K562 (cell line): ENCODE results near the gene VPS45. TPM values are rescaled to one million over a fixed set of nuclear protein-coding genes. Genes with fewer than 3 reads are reported as not detected.
A peak's percentile ranks its signal among the peaks of the same experiment; 100 is the strongest.

Source experiments
- CAMTA2 ChIP-seq: fragments of 250-450 bp; sonication (Bioruptor Pico); conservative IDR thresholded peaks from 2 replicates; pipeline ENCODE4 v1.5.1; 2022
- CEBPB ChIP-seq: fragments of 450-650 bp; IDR thresholded peaks from 2 replicates; pipeline ENCODE4 v1.6.1; 2016; ENCODE audit warnings: missing genetic modification characterization, missing compliant biosample characterization
- CREM ChIP-seq: IDR thresholded peaks from 2 replicates; pipeline ENCODE4 v1.6.1; 2014; ENCODE audit warnings: antibody characterized with exemption, low read depth
- E2F3 ChIP-seq: fragments of 250-450 bp; sonication (Bioruptor Pico); IDR thresholded peaks from 2 replicates; pipeline ENCODE4 v1.4.0; 2020; ENCODE audit warnings: mild to moderate bottlenecking
- JUND ChIP-seq, 2 experiments: IDR thresholded peaks; 2 replicates in 1 of 2; 3 replicates in 1 of 2; pipeline ENCODE4 v1.6.1; 2011; ENCODE audit warnings: borderline replicate concordance in 2 of 2, low read depth in 2 of 2, low read length in 2 of 2, improper control_type of control experiment in 1 of 2, missing biosample characterization in 1 of 2, missing genetic modification characterization in 1 of 2, missing genetic modification reagents in 1 of 2
- KDM5B ChIP-seq: fragments of 200-600 bp; sonication (generic); IDR thresholded peaks from 2 replicates; pipeline ENCODE4 v1.6.1; 2012; ENCODE audit warnings: low read depth, mild to moderate bottlenecking, moderate library complexity, low read length, control low read depth, inconsistent platforms; ENCODE audit not compliant: insufficient replicate concordance
- KLF6 ChIP-seq: fragments of 250-450 bp; sonication (Bioruptor Pico); IDR thresholded peaks from 2 replicates; pipeline ENCODE4 v1.4.0; 2020; ENCODE audit warnings: mild to moderate bottlenecking, moderate library complexity, borderline replicate concordance
- MAFK ChIP-seq: IDR thresholded peaks from 2 replicates; pipeline ENCODE4 v1.6.1; 2011; ENCODE audit warnings: low read length, improper control_type of control experiment
- NCOA6 ChIP-seq: fragments of 450-650 bp; IDR thresholded peaks from 2 replicates; pipeline ENCODE4 v1.6.1; 2017; ENCODE audit warnings: mild to moderate bottlenecking
- NR2F6 ChIP-seq: fragments of 450-650 bp; formaldehyde crosslinking; IDR thresholded peaks from 2 replicates; pipeline ENCODE4 v1.4.0; 2020; ENCODE audit warnings: mild to moderate bottlenecking
- NUFIP1 ChIP-seq: fragments of 450-650 bp; IDR thresholded peaks from 2 replicates; pipeline ENCODE4 v1.6.1; 2018; ENCODE audit not compliant: partially characterized antibody
- SOX6 ChIP-seq: fragments of 450-650 bp; IDR thresholded peaks from 2 replicates; pipeline ENCODE4 v1.6.1; 2014; ENCODE audit warnings: mild to moderate bottlenecking
- XRCC3 ChIP-seq: fragments of 450-650 bp; IDR thresholded peaks from 2 replicates; pipeline ENCODE4 v1.6.1; 2017; ENCODE audit warnings: mild to moderate bottlenecking, moderate library complexity
- ZNF143 ChIP-seq: sonication (generic); formaldehyde crosslinking; IDR thresholded peaks from 2 replicates; pipeline ENCODE4 v1.9.0; 2022; ENCODE audit warnings: mild to moderate bottlenecking, missing genetic modification reagents
- ZNF695 ChIP-seq: fragments of 450-650 bp; formaldehyde crosslinking; IDR thresholded peaks from 2 replicates; pipeline ENCODE4 v1.4.0; 2020; ENCODE audit warnings: mild to moderate bottlenecking, moderate library complexity
- ZNF76 ChIP-seq: fragments of 250-450 bp; sonication (Bioruptor Pico); IDR thresholded peaks from 2 replicates; pipeline ENCODE4 v1.4.0; 2020; ENCODE audit warnings: mild to moderate bottlenecking, moderate library complexity, borderline replicate concordance
- polyA plus RNA-seq, 8 experiments: library from polyadenylated mRNA; depleted of rRNA in 4 of 8; stranded (reverse) in 5 of 8; unstranded in 3 of 8; fragments of >200 nt; fragmentation: Nextera tagmentation in 2 of 8; fragmentation: Illumina TruSeq in 1 of 8; extraction: Ambion mirVana in 2 of 8; extraction: Trizol in 1 of 8; gene quantifications; 2 replicates each; pipeline versions ENCODE4 v1.2.1 to v1.2.3, GENCODE V29; 2011 to 2014; ENCODE audit warnings: inconsistent platforms in 1 of 8, missing spikeins in 1 of 8
- total RNA-seq, 7 experiments: library from RNA; depleted of rRNA in 6 of 7; stranded (reverse); fragments of >200 nt in 6 of 7; fragmentation: Illumina TruSeq in 2 of 7; extraction: Trizol in 2 of 7; gene quantifications; 2 replicates each; pipeline versions ENCODE4 v1.2.1 to v1.2.3, GENCODE V29; 2011 to 2021; ENCODE audit warnings: low replicate concordance in 1 of 7
- TF ChIP-seq, protein P1 (sequence below): sonication (generic); formaldehyde crosslinking; IDR thresholded peaks from 2 replicates; pipeline ENCODE4 v1.5.0; 2020; ENCODE audit warnings: missing genetic modification reagents
- TF ChIP-seq, protein P2 (sequence below): fragments of 200-400 bp; formaldehyde crosslinking; IDR thresholded peaks from 2 replicates; pipeline ENCODE4 v1.6.1; 2017; ENCODE audit warnings: mild to moderate bottlenecking, low read depth, low read length, moderate library complexity
- TF ChIP-seq, protein P3 (sequence below): sonication (generic); formaldehyde crosslinking; IDR thresholded peaks from 2 replicates; pipeline ENCODE4 v1.8.0; 2023; ENCODE audit warnings: mild to moderate bottlenecking, missing genetic modification reagents
- TF ChIP-seq, protein P4 (sequence below), 2 experiments: fragments of 250-450 bp in 1 of 2; fragments of 450-650 bp in 1 of 2; sonication (Bioruptor Pico) in 1 of 2; IDR thresholded peaks; 2 replicates each; pipeline versions ENCODE4 v1.6.1 to v1.8.0; 2016 to 2021; ENCODE audit warnings: mild to moderate bottlenecking in 2 of 2, moderate library complexity in 2 of 2, missing compliant biosample characterization in 1 of 2, missing genetic modification characterization in 1 of 2
- TF ChIP-seq, protein P5 (sequence below), 3 experiments: fragments of 200-800 bp in 1 of 3; sonication (Bioruptor generic) in 1 of 3; sonication (generic) in 1 of 3; formaldehyde crosslinking in 1 of 3; IDR thresholded peaks; 2 replicates each; pipeline versions ENCODE4 v1.6.1 to v1.8.0; 2016 to 2022; ENCODE audit warnings: mild to moderate bottlenecking in 2 of 3, missing compliant biosample characterization in 2 of 3, missing genetic modification characterization in 2 of 3, missing genetic modification reagents in 1 of 3

The VPS45 gene
- total and polyA plus RNA-seq, 9 of the 15 experiments (the other 6 are each of a cell fraction or from before 2014, with no cell fraction given), result 17.9 to 48.2 (median 34.4) TPM

DNA sequence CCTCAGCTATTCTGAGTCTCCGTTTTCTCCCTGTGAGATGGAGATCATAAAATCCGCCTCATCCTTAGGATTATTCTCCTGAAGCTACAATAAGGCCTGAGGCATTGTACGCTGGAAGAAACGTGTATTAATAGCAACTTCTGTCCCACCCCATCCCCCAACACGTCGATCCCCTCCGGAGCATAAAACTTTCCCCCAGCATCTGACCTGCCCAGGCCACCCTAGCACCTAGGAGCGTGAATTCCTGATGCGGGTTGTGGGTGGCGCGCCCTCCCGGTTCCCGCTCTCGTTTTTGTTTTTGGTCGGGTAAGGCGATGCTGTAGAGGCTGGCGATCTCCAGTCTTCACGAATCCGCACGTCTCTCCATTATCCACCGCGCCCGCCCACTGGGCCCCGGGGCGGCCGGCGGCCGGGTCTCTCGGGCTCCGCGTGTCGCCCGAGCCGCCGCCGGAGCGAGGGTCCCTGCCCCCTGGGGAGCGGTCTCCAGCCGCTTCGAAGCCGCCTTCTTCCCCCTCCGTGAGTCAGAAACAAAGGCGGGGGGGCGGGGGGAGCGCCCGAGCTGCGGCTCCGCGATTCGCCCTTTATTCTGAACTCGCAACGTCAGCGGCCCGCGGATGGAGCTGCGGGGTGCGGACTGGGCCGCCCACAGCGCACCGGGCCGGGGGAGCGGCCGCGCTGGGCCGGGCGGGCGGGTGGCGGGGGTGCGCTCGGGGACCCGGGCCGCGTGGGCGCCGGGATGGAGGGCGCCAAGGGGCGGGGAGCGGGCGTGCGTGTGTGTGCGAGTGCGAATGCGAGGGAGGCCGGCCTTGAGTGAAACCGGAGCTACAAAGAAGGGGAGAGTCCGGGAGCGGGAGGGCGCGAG, 81.9 kb downstream of the VPS45 start, which contains the start of gene PLEKHO1 (continued):
- no peak for TF ChIP-seq CAMTA2 (CRISPR knock-in tag)
- no peak for TF ChIP-seq ZNF76 (CRISPR knock-in tag)
- TF ChIP-seq, protein P1, sequence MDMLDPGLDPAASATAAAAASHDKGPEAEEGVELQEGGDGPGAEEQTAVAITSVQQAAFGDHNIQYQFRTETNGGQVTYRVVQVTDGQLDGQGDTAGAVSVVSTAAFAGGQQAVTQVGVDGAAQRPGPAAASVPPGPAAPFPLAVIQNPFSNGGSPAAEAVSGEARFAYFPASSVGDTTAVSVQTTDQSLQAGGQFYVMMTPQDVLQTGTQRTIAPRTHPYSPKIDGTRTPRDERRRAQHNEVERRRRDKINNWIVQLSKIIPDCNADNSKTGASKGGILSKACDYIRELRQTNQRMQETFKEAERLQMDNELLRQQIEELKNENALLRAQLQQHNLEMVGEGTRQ (CRISPR knock-in tag), result no peak
- TF ChIP-seq SOX6, result no peak
- no peak for TF ChIP-seq XRCC3
- TF ChIP-seq CEBPB (tag), result no peak
- no peak for TF ChIP-seq NCOA6
- TF ChIP-seq, protein P2, sequence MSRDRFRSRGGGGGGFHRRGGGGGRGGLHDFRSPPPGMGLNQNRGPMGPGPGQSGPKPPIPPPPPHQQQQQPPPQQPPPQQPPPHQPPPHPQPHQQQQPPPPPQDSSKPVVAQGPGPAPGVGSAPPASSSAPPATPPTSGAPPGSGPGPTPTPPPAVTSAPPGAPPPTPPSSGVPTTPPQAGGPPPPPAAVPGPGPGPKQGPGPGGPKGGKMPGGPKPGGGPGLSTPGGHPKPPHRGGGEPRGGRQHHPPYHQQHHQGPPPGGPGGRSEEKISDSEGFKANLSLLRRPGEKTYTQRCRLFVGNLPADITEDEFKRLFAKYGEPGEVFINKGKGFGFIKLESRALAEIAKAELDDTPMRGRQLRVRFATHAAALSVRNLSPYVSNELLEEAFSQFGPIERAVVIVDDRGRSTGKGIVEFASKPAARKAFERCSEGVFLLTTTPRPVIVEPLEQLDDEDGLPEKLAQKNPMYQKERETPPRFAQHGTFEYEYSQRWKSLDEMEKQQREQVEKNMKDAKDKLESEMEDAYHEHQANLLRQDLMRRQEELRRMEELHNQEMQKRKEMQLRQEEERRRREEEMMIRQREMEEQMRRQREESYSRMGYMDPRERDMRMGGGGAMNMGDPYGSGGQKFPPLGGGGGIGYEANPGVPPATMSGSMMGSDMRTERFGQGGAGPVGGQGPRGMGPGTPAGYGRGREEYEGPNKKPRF, result no peak
- no peak for TF ChIP-seq ZNF143
- TF ChIP-seq, protein P3, sequence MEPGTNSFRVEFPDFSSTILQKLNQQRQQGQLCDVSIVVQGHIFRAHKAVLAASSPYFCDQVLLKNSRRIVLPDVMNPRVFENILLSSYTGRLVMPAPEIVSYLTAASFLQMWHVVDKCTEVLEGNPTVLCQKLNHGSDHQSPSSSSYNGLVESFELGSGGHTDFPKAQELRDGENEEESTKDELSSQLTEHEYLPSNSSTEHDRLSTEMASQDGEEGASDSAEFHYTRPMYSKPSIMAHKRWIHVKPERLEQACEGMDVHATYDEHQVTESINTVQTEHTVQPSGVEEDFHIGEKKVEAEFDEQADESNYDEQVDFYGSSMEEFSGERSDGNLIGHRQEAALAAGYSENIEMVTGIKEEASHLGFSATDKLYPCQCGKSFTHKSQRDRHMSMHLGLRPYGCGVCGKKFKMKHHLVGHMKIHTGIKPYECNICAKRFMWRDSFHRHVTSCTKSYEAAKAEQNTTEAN (CRISPR knock-in tag), result no peak
- TF ChIP-seq, protein P4, sequence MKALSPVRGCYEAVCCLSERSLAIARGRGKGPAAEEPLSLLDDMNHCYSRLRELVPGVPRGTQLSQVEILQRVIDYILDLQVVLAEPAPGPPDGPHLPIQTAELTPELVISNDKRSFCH (CRISPR knock-in tag; IDR thresholded peaks at IDR 0.05), result no peak
- TF ChIP-seq, protein P4 (tag; IDR thresholded peaks at IDR 0.05), result no peak
- TF ChIP-seq NUFIP1, result no peak
- TF ChIP-seq, protein P5, sequence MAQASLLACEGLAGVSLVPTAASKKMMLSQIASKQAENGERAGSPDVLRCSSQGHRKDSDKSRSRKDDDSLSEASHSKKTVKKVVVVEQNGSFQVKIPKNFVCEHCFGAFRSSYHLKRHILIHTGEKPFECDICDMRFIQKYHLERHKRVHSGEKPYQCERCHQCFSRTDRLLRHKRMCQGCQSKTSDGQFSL (CRISPR knock-in tag; IDR thresholded peaks at IDR 0.05), result no peak
- TF ChIP-seq, protein P5 (tag; IDR thresholded peaks at IDR 0.05), result peak in 1 of 2 experiments; percentile 63; a peak in 1 of 4 replicates
- TF ChIP-seq KDM5B, result peak; percentile 22
- TF ChIP-seq NR2F6, result no peak
- TF ChIP-seq KLF6 (CRISPR knock-in tag), result no peak
- no peak for TF ChIP-seq ZNF695 (CRISPR knock-in tag)
- TF ChIP-seq CREM, result peak; percentile 42; the same call in 1 of the 2 replicates
- no peak for TF ChIP-seq MAFK
- no peak for TF ChIP-seq E2F3
- TF ChIP-seq JUND (IDR thresholded peaks at IDR 0.05; ENCODE audit: borderline replicate concordance, low read depth, low read length), result no peak; the same call in 1 of the 2 replicates
- TF ChIP-seq JUND (tag; IDR thresholded peaks at IDR 0.05; ENCODE audit: borderline replicate concordance, low read depth, low read length), result peak; percentile 13; the same call in 1 of the 3 replicates
